ENCODE measurements around the gene NEK10. TPM values are rescaled to one million over a fixed set of nuclear protein-coding genes. Genes with fewer than 3 reads are reported as not detected.

The NEK10 gene
- total RNA-seq, 1 experiment from 2014 or later: 5.7 TPM

GRCh38 chr3:27380433-27381357 lies 11.5 kb upstream of the NEK10 start:
- ChIA-PET POLR2A (no interaction called here), CTCF (no interaction called here)
- in situ Hi-C loops (cut with HindIII; ENCODE audit: low pct_unique_long_range_greater_than_20kb, low sequenced_read_pairs): no loop called here
- no peak overlapping the region for H3K27ac ChIP-seq (ENCODE audit: low read length)
- no peak overlapping the region for H3K4me3 ChIP-seq (ENCODE audit: low read depth in 2 of 2, low read length in 2 of 2)
- H3K36me3 ChIP-seq (ENCODE audit: control insufficient read depth, insufficient read depth, low read length): peaks cover 72% of the 10 kb centered on the region
- no peaks in the 10 kb centered on the region for H3K9me3 ChIP-seq (ENCODE audit: control insufficient read depth, insufficient read depth, low read depth, low read length)
- no peak for DNase-seq (ENCODE audit: low read depth, low spot score)
- no peak for TF ChIP-seq POLR2AphosphoS5 (IDR thresholded peaks at IDR 0.05; ENCODE audit: low read depth, low read length)
- TF ChIP-seq CTCF (IDR thresholded peaks at IDR 0.05): no peak
- TF ChIP-seq REST (IDR thresholded peaks at IDR 0.05; ENCODE audit: insufficient read depth in 1 of 2, low read depth in 2 of 2, low read length in 1 of 2): no peak
- no peak for TF ChIP-seq SIN3A (IDR thresholded peaks at IDR 0.05; ENCODE audit: borderline replicate concordance, insufficient read depth, low read depth, low read length)
- TF ChIP-seq TCF7L2 (IDR thresholded peaks at IDR 0.05; ENCODE audit: low read depth, low read length): no peak
- no peak for ATAC-seq
- intact Hi-C loops (cut with micrococcal nuclease; ENCODE audit: unreplicated experiment): no loop called here
- BruUV-seq (replicated peaks): TSS peak; percentile 3
- no peaks in the 10 kb centered on the region for H3K27me3 ChIP-seq (ENCODE audit: control insufficient read depth, insufficient read depth, low read length)
- no peaks in the 10 kb centered on the region; the same call in 1 of the 2 replicates for H3K4me1 ChIP-seq (ENCODE audit: control insufficient read depth, insufficient read depth, low read length)

- BruUV-seq (replicated peaks): no TSS peak
- ChIA-PET POLR2A (no interaction called here), CTCF (no interaction called here)
- no peaks in the 10 kb centered on the region; the same call in 1 of the 2 replicates for H3K4me1 ChIP-seq (ENCODE audit: control insufficient read depth, insufficient read depth, low read length)
- ATAC-seq: no peak
- H3K4me3 ChIP-seq (ENCODE audit: low read depth in 2 of 2, low read length in 2 of 2): no peak overlapping the region
- no peak for DNase-seq (ENCODE audit: low read depth, low spot score)
- no peaks in the 10 kb centered on the region for H3K27me3 ChIP-seq (ENCODE audit: control insufficient read depth, insufficient read depth, low read length)
- TF ChIP-seq SIN3A (IDR thresholded peaks at IDR 0.05; ENCODE audit: borderline replicate concordance, insufficient read depth, low read depth, low read length) (no peak), CTCF (IDR thresholded peaks at IDR 0.05) (no peak), REST (IDR thresholded peaks at IDR 0.05; ENCODE audit: insufficient read depth in 1 of 2, low read depth in 2 of 2, low read length in 1 of 2) (no peak), POLR2AphosphoS5 (IDR thresholded peaks at IDR 0.05; ENCODE audit: low read depth, low read length) (no peak), TCF7L2 (IDR thresholded peaks at IDR 0.05; ENCODE audit: low read depth, low read length) (no peak)
- peaks cover 75% of the 10 kb centered on the region for H3K36me3 ChIP-seq (ENCODE audit: control insufficient read depth, insufficient read depth, low read length)
- in situ Hi-C loops (cut with HindIII; ENCODE audit: low pct_unique_long_range_greater_than_20kb, low sequenced_read_pairs) (no loop called here), intact Hi-C loops (cut with micrococcal nuclease; ENCODE audit: unreplicated experiment) (no loop called here)
- no peaks in the 10 kb centered on the region for H3K9me3 ChIP-seq (ENCODE audit: control insufficient read depth, insufficient read depth, low read depth, low read length)
- H3K27ac ChIP-seq (ENCODE audit: low read length): no peak overlapping the region
Measured at GRCh38 chr3:27378331-27378730, 9.1 kb upstream of the NEK10 start.

Data from Panc1 (cell line).